Uterus (tissue), 4 donors: ENCODE data around the gene PHOSPHO1. TPM values are rescaled to one million over a fixed set of nuclear protein-coding genes. Genes with fewer than 3 reads are reported as not detected.
A peak's percentile ranks its signal among the peaks of the same experiment; 100 is the strongest.

ENCODE experiments used
- DNase-seq, 2 donors: peaks; one replicate each; pipeline ENCODE4 v3.0.0-alpha.2; 2019 to 2020
- H3K27ac ChIP-seq, 2 donors: fragments of 200-600 bp; sonication (generic); 1 replicate in 1 of 2; 2 replicates in 1 of 2; pipeline ENCODE4 v1.5.1; 2016 to 2018
- H3K27me3 ChIP-seq, 2 donors: fragments of 200-600 bp; sonication (generic); one replicate each; pipeline ENCODE4 v1.5.1; 2018 to 2019; ENCODE audit warnings: control low read depth in 1 of 2
- H3K36me3 ChIP-seq, 2 donors: fragments of 200-600 bp; sonication (generic); one replicate each; pipeline ENCODE4 v1.5.1; 2019; ENCODE audit warnings: control low read depth in 1 of 2
- H3K4me1 ChIP-seq, 2 donors: fragments of 200-600 bp; sonication (generic); one replicate each; pipeline ENCODE4 v1.5.1; 2018 to 2019; ENCODE audit warnings: control low read depth in 1 of 2
- H3K4me3 ChIP-seq, 2 donors: fragments of 200-600 bp; sonication (generic); 1 replicate in 1 of 2; 2 replicates in 1 of 2; pipeline ENCODE4 v1.5.1; 2018 to 2019; ENCODE audit warnings: mild to moderate bottlenecking in 1 of 2
- H3K9me3 ChIP-seq, 2 donors: fragments of 200-600 bp; sonication (generic); one replicate each; pipeline ENCODE4 v1.5.1; 2019; ENCODE audit warnings: control low read depth in 1 of 2
- CTCF ChIP-seq, 4 experiments: fragments of 200-600 bp in 2 of 4; fragments of 450-650 bp in 2 of 4; sonication (generic) in 2 of 4; IDR thresholded peaks; one replicate each; pipeline ENCODE4 v1.5.1; 2016 to 2019; ENCODE audit warnings: antibody characterized with exemption in 4 of 4, mild to moderate bottlenecking in 2 of 4, moderate library complexity in 1 of 4
- POLR2A ChIP-seq, 2 donors: fragments of 450-650 bp; IDR thresholded peaks; one replicate each; pipeline ENCODE4 v1.6.1; 2016; ENCODE audit warnings: antibody characterized with exemption in 2 of 2, mild to moderate bottlenecking in 1 of 2, moderate library complexity in 1 of 2
- intact Hi-C: fragments of 100-400 bp; cut with DNase I; formaldehyde crosslinking; loops from one replicate; pipeline ENCODE4 v1.15.1; 2023; ENCODE audit warnings: low total_unique reads
- total RNA-seq, 4 donors: library from RNA; depleted of rRNA in 3 of 4; stranded (reverse); fragments of >200 nt in 3 of 4; gene quantifications; one replicate each; pipeline versions ENCODE4 v1.1.0 to v1.2.4, GENCODE V29; 2014 to 2023
- donor health status: DM: yes; HTN: yes; CAD: no.

PHOSPHO1 gene
- total RNA-seq, 4 donors from 2014 or later: 0.40 to 2.4 TPM; not detected in 2

GRCh38 chr17:49218941-49219913 is 11.4 kb downstream of the PHOSPHO1 start:
- peaks cover 0 to 9% of the 10 kb centered on the region in 2 donors for H3K27me3 ChIP-seq
- no peaks in the 10 kb centered on the region for H3K9me3 ChIP-seq
- intact Hi-C loops: no loop called here
- H3K27ac ChIP-seq: no peak overlapping the region
- no peak for DNase-seq
- TF ChIP-seq POLR2A (IDR thresholded peaks at IDR 0.05): no peak
- TF ChIP-seq CTCF (IDR thresholded peaks at IDR 0.05): no peak
- H3K4me3 ChIP-seq: no peak overlapping the region
- H3K36me3 ChIP-seq: no peaks in the 10 kb centered on the region
- H3K4me1 ChIP-seq: peaks cover 0 to 8% of the 10 kb centered on the region in 2 donors

GRCh38 chr17:49217651-49218413 is 12.8 kb downstream of the PHOSPHO1 start:
- intact Hi-C loops: no loop called here
- Histone ChIP-seq H3K4me3 (no peak overlapping the region), H3K36me3 (no peaks in the 10 kb centered on the region), H3K27me3 (no peaks in the 10 kb centered on the region), H3K9me3 (no peaks in the 10 kb centered on the region), H3K27ac (peak overlapping the region in 1 of 2 donors; percentile 57), H3K4me1 (peaks cover 0 to 4% of the 10 kb centered on the region in 2 donors)
- TF ChIP-seq CTCF (IDR thresholded peaks at IDR 0.05): no peak
- no peak for TF ChIP-seq POLR2A (IDR thresholded peaks at IDR 0.05)
- DNase-seq: no peak

GRCh38 chr17:49216953-49217650 is 13.5 kb downstream of the PHOSPHO1 start:
- Histone ChIP-seq H3K27ac (peak overlapping the region in 1 of 2 donors; percentile 57), H3K4me3 (no peak overlapping the region), H3K4me1 (peaks cover 0 to 4% of the 10 kb centered on the region in 2 donors), H3K9me3 (no peaks in the 10 kb centered on the region), H3K27me3 (no peaks in the 10 kb centered on the region), H3K36me3 (no peaks in the 10 kb centered on the region)
- peak in 1 of 2 donors; percentile 58 for DNase-seq
- TF ChIP-seq CTCF (IDR thresholded peaks at IDR 0.05) (no peak), POLR2A (IDR thresholded peaks at IDR 0.05) (no peak)
- intact Hi-C loops: no loop called here

- DNase-seq: no peak
- TF ChIP-seq POLR2A (IDR thresholded peaks at IDR 0.05) (no peak), CTCF (IDR thresholded peaks at IDR 0.05) (no peak)
- Histone ChIP-seq H3K4me1 (peaks cover 0 to 4% of the 10 kb centered on the region in 2 donors), H3K27ac (peak overlapping the region; percentile 44 to 45), H3K4me3 (no peak overlapping the region), H3K36me3 (no peaks in the 10 kb centered on the region), H3K9me3 (no peaks in the 10 kb centered on the region), H3K27me3 (no peaks in the 10 kb centered on the region)
- intact Hi-C loops: no loop called here
Observed at GRCh38 chr17:49216482-49216881, 14.1 kb downstream of the PHOSPHO1 start.
